ENCODE measurements around the gene TOM1L1.

The TOM1L1 gene

DNA sequence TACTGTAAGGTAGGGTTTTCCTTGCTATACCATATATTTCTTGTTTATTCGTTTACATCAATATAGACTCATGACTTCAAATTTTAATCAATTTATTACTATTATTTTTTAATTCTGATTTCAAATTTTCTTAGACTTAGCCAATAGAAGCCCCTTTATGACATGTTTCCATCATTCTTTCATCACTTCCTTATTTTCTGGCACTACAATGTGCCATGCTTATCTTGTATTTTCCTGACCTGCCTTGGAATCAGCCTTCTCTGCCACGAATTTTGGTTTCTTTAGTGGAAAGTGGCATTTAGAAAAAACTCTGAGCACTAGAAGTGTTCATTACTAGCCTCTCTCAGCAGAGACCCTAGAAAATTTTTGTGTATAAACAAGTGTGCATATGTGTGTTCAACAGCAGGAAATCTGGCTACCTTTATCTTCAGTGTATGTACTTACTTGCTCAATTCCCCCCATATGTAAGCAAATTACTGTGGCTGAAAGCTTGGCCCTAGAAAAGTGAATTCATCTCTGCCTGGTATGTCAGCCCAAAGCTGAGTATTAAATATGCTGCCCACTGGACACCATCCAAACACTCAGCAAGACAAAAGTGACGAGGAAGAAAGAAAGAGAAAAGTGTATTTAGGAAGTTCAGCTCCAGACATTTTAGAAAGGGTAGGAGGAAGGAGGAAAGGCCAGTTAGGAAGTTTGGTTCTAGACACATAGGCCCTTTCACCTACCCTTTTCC, 71.9 kb downstream of the TOM1L1 start:
- no peak overlapping the region for H3K27ac ChIP-seq (ENCODE audit: low read depth, low read length)
- H3F3A ChIP-seq (ENCODE audit: insufficient read depth) = no peaks in the 10 kb centered on the region
- H3K36me3 ChIP-seq (ENCODE audit: low read length) = no peaks in the 10 kb centered on the region
- H3K9me2 ChIP-seq (replicated peaks; ENCODE audit: insufficient read depth, low read length) = no peaks in the 10 kb centered on the region
- no peaks in the 10 kb centered on the region for H4K20me1 ChIP-seq (ENCODE audit: low read depth, low read length)
- TF ChIP-seq CTCF (IDR thresholded peaks at IDR 0.05; ENCODE audit: insufficient read depth, low read length, poor library complexity, severe bottlenecking) (no peak), EZH2phosphoT487 (conservative IDR thresholded peaks at IDR 0.05; ENCODE audit: low read length) (no peak)
- no peak overlapping the region for H3K4me2 ChIP-seq (ENCODE audit: low read depth, low read length, poor library complexity, severe bottlenecking)
- H3K9ac ChIP-seq (ENCODE audit: low read length) = no peak overlapping the region
- H3K79me2 ChIP-seq (ENCODE audit: insufficient read depth, low read length) = peaks cover 21% of the 10 kb centered on the region
- H2AFZ ChIP-seq (ENCODE audit: low read depth, low read length, severe bottlenecking) = no peak overlapping the region
- H3K4me3 ChIP-seq (ENCODE audit: insufficient read depth, low read length, poor library complexity, severe bottlenecking) = no peak overlapping the region
- no peaks in the 10 kb centered on the region for H3K27me3 ChIP-seq (ENCODE audit: low read length)
- no peaks in the 10 kb centered on the region for H3K9me3 ChIP-seq (ENCODE audit: insufficient read depth, low read length)

DNA sequence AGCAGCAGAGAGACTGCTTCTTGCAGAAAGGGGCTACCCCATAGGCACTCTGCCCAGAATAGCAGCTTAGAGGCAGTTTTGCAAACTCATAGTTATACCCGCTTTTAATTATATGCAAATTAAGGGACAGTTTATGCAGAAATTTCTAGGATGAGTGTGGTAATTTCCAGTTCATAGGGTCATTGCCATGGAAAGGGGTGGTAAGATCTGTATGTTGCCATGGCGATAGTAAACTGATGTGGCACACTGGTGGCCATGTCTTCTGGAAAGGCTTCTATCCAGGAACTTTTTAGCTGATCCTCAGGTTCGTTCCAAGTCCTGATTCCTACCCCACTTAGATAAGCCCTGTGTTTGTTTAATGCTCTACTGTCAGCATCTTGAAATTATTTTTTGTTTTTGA, 74.1 kb downstream of the TOM1L1 start:
- H3K9me2 ChIP-seq (replicated peaks; ENCODE audit: insufficient read depth, low read length) = no peaks in the 10 kb centered on the region
- H3K27me3 ChIP-seq (ENCODE audit: low read length) = no peaks in the 10 kb centered on the region
- no peak overlapping the region for H2AFZ ChIP-seq (ENCODE audit: low read depth, low read length, severe bottlenecking)
- H3K36me3 ChIP-seq (ENCODE audit: low read length) = no peaks in the 10 kb centered on the region
- peaks cover 13% of the 10 kb centered on the region for H3K79me2 ChIP-seq (ENCODE audit: insufficient read depth, low read length)
- no peaks in the 10 kb centered on the region for H3F3A ChIP-seq (ENCODE audit: insufficient read depth)
- no peak overlapping the region for H3K9ac ChIP-seq (ENCODE audit: low read length)
- H3K27ac ChIP-seq (ENCODE audit: low read depth, low read length) = no peak overlapping the region
- H3K4me3 ChIP-seq (ENCODE audit: insufficient read depth, low read length, poor library complexity, severe bottlenecking) = no peak overlapping the region
- no peaks in the 10 kb centered on the region for H3K9me3 ChIP-seq (ENCODE audit: insufficient read depth, low read length)
- H3K4me2 ChIP-seq (ENCODE audit: low read depth, low read length, poor library complexity, severe bottlenecking) = no peak overlapping the region
- 0 out of 2 replicates have a peak, but pooled peaks cover 4% of the 10 kb centered on the region for H4K20me1 ChIP-seq (ENCODE audit: low read depth, low read length)
- no peak for TF ChIP-seq CTCF (IDR thresholded peaks at IDR 0.05; ENCODE audit: insufficient read depth, low read length, poor library complexity, severe bottlenecking)

GRCh38 chr17:54976316-54976715, 75.7 kb downstream of the TOM1L1 start:
- no peaks in the 10 kb centered on the region for H3F3A ChIP-seq (ENCODE audit: insufficient read depth)
- TF ChIP-seq CTCF (IDR thresholded peaks at IDR 0.05; ENCODE audit: insufficient read depth, low read length, poor library complexity, severe bottlenecking) (no peak), EZH2phosphoT487 (conservative IDR thresholded peaks at IDR 0.05; ENCODE audit: low read length) (no peak)
- H3K27me3 ChIP-seq (ENCODE audit: low read length) = no peaks in the 10 kb centered on the region
- 0 out of 2 replicates have a peak, but pooled peaks cover 4% of the 10 kb centered on the region for H4K20me1 ChIP-seq (ENCODE audit: low read depth, low read length)
- no peak overlapping the region for H2AFZ ChIP-seq (ENCODE audit: low read depth, low read length, severe bottlenecking)
- no peak overlapping the region for H3K9ac ChIP-seq (ENCODE audit: low read length)
- no peaks in the 10 kb centered on the region; the same call in 1 of the 2 replicates for H3K36me3 ChIP-seq (ENCODE audit: low read length)
- no peak overlapping the region for H3K4me3 ChIP-seq (ENCODE audit: insufficient read depth, low read length, poor library complexity, severe bottlenecking)
- H3K9me2 ChIP-seq (replicated peaks; ENCODE audit: insufficient read depth, low read length) = no peaks in the 10 kb centered on the region
- H3K79me2 ChIP-seq (ENCODE audit: insufficient read depth, low read length) = peaks cover 9% of the 10 kb centered on the region; the same call in 1 of the 2 replicates
- H3K4me2 ChIP-seq (ENCODE audit: low read depth, low read length, poor library complexity, severe bottlenecking) = no peak overlapping the region
- no peak overlapping the region for H3K27ac ChIP-seq (ENCODE audit: low read depth, low read length)
- H3K9me3 ChIP-seq (ENCODE audit: insufficient read depth, low read length) = no peaks in the 10 kb centered on the region
